Measurements from ENCODE around the gene KDM4B. TPM values are rescaled to one million over a fixed set of nuclear protein-coding genes. Genes with fewer than 3 reads are reported as not detected.

Gene KDM4B
- total and polyA plus RNA-seq, 2 donors from 2014 or later, result 6.6 to 35.7 TPM

GRCh38 chr19:4967738-4968461 lies 1.0 kb upstream of the KDM4B start:
- intact Hi-C loops (cut with DNase I), result no loop called here
- FAIRE-seq, result no peak
- TF ChIP-seq, protein P1, sequence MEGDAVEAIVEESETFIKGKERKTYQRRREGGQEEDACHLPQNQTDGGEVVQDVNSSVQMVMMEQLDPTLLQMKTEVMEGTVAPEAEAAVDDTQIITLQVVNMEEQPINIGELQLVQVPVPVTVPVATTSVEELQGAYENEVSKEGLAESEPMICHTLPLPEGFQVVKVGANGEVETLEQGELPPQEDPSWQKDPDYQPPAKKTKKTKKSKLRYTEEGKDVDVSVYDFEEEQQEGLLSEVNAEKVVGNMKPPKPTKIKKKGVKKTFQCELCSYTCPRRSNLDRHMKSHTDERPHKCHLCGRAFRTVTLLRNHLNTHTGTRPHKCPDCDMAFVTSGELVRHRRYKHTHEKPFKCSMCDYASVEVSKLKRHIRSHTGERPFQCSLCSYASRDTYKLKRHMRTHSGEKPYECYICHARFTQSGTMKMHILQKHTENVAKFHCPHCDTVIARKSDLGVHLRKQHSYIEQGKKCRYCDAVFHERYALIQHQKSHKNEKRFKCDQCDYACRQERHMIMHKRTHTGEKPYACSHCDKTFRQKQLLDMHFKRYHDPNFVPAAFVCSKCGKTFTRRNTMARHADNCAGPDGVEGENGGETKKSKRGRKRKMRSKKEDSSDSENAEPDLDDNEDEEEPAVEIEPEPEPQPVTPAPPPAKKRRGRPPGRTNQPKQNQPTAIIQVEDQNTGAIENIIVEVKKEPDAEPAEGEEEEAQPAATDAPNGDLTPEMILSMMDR (IDR thresholded peaks at IDR 0.05; ENCODE audit: borderline replicate concordance, extremely low read depth, insufficient read depth), result no peak

GRCh38 chr19:4969292-4969771 lies 419 bp downstream of the KDM4B start:
- DNase-seq, result no peak

More at GRCh38 chr19:4967738-4968461, 1.0 kb upstream of the KDM4B start:
- peak overlapping the region; percentile 56 to 82 (median 68) for H3K4me3 ChIP-seq (ENCODE audit: low read length in 3 of 3)
- H3K4me1 ChIP-seq (ENCODE audit: control insufficient read depth in 2 of 3, insufficient read depth in 2 of 3, low read depth in 1 of 3, low read length in 3 of 3), result peaks cover 0 to 30% (median 9%) of the 10 kb centered on the region in 3 donors
- peak in 1 of 5 donors; percentile 53 for DNase-seq
- peak overlapping the region; percentile 46 to 78 (median 68) for H3K9ac ChIP-seq (ENCODE audit: low read length in 3 of 3)
- H3K27me3 ChIP-seq (ENCODE audit: control insufficient read depth, insufficient read depth, low read length), result no peaks in the 10 kb centered on the region
- no peaks in the 10 kb centered on the region for H3K36me3 ChIP-seq (ENCODE audit: control insufficient read depth in 2 of 3, insufficient read depth in 3 of 3, low read length in 3 of 3)
- peak overlapping the region in 1 of 2 donors; percentile 36 for H3K27ac ChIP-seq (ENCODE audit: low read depth in 2 of 2, low read length in 2 of 2)
- no peaks in the 10 kb centered on the region for H3K9me3 ChIP-seq (ENCODE audit: control insufficient read depth in 2 of 3, insufficient read depth in 1 of 3, low read length in 3 of 3)

DNA sequence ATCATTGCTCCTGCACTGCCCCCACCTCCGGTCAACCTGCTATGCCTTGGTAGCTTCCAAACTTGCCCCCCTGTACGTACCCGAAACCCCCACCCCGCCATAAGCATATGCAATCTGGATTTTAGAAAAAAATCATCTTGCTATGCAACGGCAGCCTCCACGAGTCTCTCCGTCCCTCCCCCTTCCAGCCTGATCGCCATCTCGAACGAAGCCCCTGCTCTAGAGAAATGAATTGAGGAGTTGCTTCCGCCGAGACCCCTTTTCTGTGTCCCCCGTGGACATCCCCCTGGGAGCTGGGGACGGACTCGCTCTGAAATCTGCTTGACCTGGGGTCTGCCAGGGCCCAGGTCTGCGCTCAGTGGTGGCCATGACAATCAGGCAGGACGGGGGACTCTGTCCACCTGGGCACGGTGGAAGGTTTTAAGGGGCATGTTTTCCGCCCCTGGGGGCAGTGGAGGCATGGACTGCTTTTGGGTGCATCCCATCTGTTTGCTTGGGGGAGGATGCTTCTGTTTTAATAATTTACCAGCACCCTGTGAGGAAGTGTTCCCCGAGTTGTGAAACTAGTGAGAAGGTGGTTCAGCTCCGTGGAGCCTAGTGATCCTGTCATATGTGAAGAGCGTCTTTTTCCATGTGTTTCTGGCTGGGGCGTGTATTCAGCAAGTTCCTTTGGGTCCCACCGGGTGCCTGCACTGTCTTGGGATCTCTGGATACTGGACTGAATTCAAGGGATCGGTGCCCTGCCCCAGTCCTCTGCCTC lies 1.0 kb downstream of the KDM4B start:
- H3K27me3 ChIP-seq (ENCODE audit: control insufficient read depth, insufficient read depth, low read length), result no peaks in the 10 kb centered on the region
- no peaks in the 10 kb centered on the region for H3K36me3 ChIP-seq (ENCODE audit: control insufficient read depth in 2 of 3, insufficient read depth in 3 of 3, low read length in 3 of 3)
- no peaks in the 10 kb centered on the region for H3K9me3 ChIP-seq (ENCODE audit: control insufficient read depth in 2 of 3, insufficient read depth in 1 of 3, low read length in 3 of 3)
- no peak overlapping the region for H3K27ac ChIP-seq (ENCODE audit: low read depth in 2 of 2, low read length in 2 of 2)
- FAIRE-seq (no peak), DNase-seq (peak in 1 of 5 donors; percentile 72)
- intact Hi-C loops (cut with DNase I), result no loop called here
- TF ChIP-seq, protein P1 (IDR thresholded peaks at IDR 0.05; ENCODE audit: borderline replicate concordance, extremely low read depth, insufficient read depth), result no peak
- H3K4me3 ChIP-seq (ENCODE audit: low read length in 3 of 3), result peak overlapping the region; percentile 49 to 73 (median 58)
- H3K9ac ChIP-seq (ENCODE audit: low read length in 3 of 3), result peak overlapping the region; percentile 33 to 80 (median 48)
- H3K4me1 ChIP-seq (ENCODE audit: control insufficient read depth in 2 of 3, insufficient read depth in 2 of 3, low read depth in 1 of 3, low read length in 3 of 3), result peaks cover 0 to 30% (median 9%) of the 10 kb centered on the region in 3 donors

More at GRCh38 chr19:4969292-4969771, 419 bp downstream of the KDM4B start:
- no peak for FAIRE-seq
- Histone ChIP-seq H3K36me3 (ENCODE audit: control insufficient read depth in 2 of 3, insufficient read depth in 3 of 3, low read length in 3 of 3) (no peaks in the 10 kb centered on the region), H3K4me3 (ENCODE audit: low read length in 3 of 3) (peak overlapping the region; percentile 49 to 73 (median 58)), H3K9ac (ENCODE audit: low read length in 3 of 3) (peak overlapping the region; percentile 33 to 80 (median 48)), H3K4me1 (ENCODE audit: control insufficient read depth in 2 of 3, insufficient read depth in 2 of 3, low read depth in 1 of 3, low read length in 3 of 3) (peaks cover 0 to 30% (median 9%) of the 10 kb centered on the region in 3 donors), H3K27me3 (ENCODE audit: control insufficient read depth, insufficient read depth, low read length) (no peaks in the 10 kb centered on the region), H3K27ac (ENCODE audit: low read depth in 2 of 2, low read length in 2 of 2) (no peak overlapping the region), H3K9me3 (ENCODE audit: control insufficient read depth in 2 of 3, insufficient read depth in 1 of 3, low read length in 3 of 3) (no peaks in the 10 kb centered on the region)
- intact Hi-C loops (cut with DNase I), result no loop called here
- TF ChIP-seq, protein P1 (IDR thresholded peaks at IDR 0.05; ENCODE audit: borderline replicate concordance, extremely low read depth, insufficient read depth), result no peak
